GM19438 (cell line): ENCODE measurements around the gene CEP135.
"Not testable (repeated sequence)": the region's sequence is repeated elsewhere in the genome, so short reads cannot be mapped to it uniquely, and the experiment has no call there.

Experiments
- ATAC-seq: cut with Tn5 transposase; IDR thresholded peaks from one replicate; pipeline ENCODE4 v1.9.1; 2021; ENCODE audit warnings: low read depth; ENCODE audit not compliant: unreplicated experiment

The CEP135 gene

DNA sequence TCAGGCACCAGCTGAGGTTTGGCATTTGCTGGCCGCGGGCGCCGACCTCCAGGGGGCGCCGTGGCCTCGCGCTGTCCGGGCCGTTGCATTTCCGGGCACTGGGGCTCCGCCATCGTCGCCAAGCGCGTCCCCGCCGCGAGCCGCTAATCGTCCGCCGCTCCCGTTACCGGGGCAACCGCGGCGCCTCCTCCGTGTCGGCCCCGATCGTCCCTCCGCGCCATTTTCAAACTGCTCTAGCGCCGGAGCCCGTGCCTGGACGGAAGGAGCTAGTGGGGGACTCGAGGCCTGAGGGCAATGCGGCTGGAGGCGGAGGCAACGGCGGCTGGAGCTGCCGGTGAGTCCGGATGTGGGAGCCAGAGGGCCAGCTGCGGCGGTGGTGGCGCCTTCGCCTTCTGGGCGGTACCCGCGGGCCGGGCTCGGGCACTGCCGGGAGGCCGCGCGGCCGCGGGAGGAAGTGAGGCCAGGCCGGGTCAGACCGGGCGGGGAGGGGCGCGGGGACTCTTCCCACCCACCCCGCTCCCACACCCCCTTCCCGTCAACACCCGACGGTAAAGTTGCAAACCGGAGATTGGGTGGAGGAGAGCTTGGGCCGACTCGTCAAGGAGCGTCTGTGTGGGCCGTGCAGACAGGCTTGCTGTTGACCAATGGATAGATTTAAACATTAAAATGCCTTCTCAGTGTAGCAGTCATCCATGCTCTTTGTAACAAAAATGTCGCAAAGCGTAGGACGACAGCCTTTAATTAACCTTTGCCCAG, at the start of gene CEP135:
CEP135 (plus strand) TSS at position 220 of the 756 bp plus-strand sequence. CDS start 3,186 bp downstream, outside the sequence.
- peak; percentile 79 for ATAC-seq

GRCh38 chr4:55902677-55903076, 46.1 kb upstream of the CEP135 start:
- no peak for ATAC-seq

- ATAC-seq: no peak
These were observed 45.2 kb upstream of the CEP135 start for GRCh38 chr4:55903577-55903976.

GRCh38 chr4:55904576-55904975, 44.2 kb upstream of the CEP135 start:
- ATAC-seq: no peak

DNA sequence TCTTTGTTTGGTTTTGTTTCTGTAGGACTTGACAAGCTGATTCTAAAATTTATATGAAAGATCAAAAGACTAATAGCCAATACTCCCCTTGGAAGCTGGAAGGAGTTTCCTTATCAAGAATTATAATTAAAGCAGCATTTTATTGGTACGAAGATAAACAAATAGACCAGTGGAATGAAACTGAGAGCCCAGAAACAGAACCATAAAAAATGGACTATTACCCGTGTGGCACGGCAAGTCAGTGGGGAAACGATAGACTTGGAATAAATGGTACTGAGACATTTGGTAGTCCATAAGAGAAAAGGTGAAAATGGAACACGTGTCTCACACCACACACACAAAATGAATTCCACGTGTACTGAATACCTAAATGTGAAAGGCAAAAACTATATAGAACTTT, 42.4 kb upstream of the CEP135 start:
- no peak for ATAC-seq

- no peak for ATAC-seq
These were observed 41.8 kb upstream of the CEP135 start for GRCh38 chr4:55906989-55907388.

DNA sequence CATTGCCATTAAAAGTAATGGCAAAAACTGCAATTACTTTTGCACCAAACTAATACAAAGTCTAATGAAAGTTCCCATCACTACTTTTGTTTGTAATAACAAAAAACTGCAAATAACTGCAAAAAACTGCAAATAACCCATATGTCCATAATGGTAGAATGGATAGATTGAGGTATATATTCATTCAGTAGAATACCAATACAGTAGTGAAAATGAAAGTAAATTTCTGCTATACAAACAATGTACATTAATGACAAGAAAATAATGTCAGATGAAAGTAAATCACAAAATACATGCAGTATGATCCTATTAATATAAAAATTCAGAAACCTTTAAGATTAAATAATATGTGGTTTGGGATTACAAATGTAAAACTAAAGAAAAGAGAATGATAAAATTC, 41.3 kb upstream of the CEP135 start:
- no peak for ATAC-seq

- no peak for ATAC-seq
These were observed 38.6 kb upstream of the CEP135 start for GRCh38 chr4:55910140-55910539.

GRCh38 chr4:55912249-55912648, 36.5 kb upstream of the CEP135 start:
- no peak for ATAC-seq

- ATAC-seq: no peak
These were observed 28.2 kb upstream of the CEP135 start for GRCh38 chr4:55920571-55920970.

DNA sequence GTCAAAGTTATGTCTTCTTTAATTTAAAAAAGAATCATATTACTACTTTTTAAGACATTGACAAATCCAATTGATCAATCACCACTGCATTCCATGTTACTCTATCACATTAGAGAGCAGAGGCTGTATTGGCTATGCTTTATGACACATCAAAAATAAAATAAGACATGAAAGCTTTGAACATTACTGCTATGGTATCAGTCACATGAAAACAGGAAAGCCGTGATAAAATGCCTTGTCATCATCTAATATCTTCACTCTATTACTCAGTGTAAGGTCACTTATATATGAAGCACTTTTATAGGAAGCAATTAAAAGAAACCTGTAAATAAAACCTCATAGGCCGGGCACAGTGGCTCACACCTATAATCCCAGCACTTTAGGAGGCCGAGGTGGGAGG, 27.7 kb upstream of the CEP135 start:
- no peak for ATAC-seq

GRCh38 chr4:55925241-55925640, 23.5 kb upstream of the CEP135 start:
- no peak for ATAC-seq

- no peak for ATAC-seq
These were observed 22.1 kb upstream of the CEP135 start for GRCh38 chr4:55926610-55927009.

GRCh38 chr4:55927803-55928437, 20.8 kb upstream of the CEP135 start:
- no peak for ATAC-seq

GRCh38 chr4:55928846-55929245, 19.9 kb upstream of the CEP135 start:
- no peak for ATAC-seq

GRCh38 chr4:55931043-55931442, 17.7 kb upstream of the CEP135 start:
- no peak for ATAC-seq

DNA sequence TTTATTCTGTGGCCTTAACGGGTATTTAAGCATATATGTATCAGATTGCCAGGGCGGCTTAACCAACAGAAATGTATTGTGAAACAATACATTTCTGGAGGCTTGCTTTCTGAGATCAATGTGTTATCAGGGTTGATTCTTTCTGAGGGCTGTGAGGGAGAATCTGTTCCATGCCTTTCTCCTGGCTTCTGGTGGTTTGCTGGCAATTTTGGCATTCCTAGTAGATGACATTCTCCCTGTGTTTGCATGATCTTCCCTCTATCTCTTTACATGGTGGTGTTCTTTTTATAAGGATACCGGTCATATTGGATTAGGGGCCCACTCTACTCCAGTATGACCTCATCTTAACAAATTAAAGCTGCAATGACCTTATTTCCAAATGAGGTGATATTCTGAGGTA, 16.9 kb upstream of the CEP135 start:
- ATAC-seq: no peak

DNA sequence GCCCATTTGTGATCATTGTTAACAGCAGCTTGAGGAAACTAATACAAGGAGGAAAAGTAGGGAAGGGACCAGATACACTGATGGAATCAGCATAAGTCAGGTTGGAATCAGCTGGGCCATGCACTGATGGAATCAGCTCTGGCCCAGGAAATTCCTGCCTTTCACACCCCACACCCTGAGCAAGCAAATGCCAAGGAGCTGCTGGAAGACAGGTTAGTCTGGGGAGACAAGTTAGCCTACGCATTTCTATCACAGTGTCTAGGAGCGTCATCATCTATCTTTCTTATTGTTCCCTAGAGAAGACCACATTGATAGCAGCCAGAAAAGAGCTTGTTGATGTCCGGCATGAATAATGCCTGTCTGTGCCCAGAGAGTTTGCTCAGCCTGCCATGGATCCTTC, 16.2 kb upstream of the CEP135 start:
- no peak for ATAC-seq

DNA sequence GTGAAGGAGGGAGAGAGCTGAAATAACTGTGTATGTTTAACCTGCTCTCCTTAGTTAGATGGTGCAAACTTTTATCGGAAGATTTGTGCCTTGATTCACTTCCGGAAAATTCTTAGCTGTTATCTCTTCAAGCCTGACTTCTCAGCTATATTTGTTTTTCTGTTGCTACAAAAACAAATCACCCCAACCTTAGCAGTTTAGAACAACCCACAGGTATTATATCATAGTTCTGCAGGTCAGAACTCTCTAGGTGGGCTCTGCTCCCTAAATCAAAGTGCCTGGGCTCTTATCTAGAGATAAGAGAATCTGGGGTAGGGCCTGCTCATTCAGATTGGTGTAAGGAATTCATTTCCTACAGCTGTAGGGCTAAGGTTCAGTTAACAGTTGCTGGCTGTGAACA, 15.1 kb upstream of the CEP135 start:
- no peak for ATAC-seq

DNA sequence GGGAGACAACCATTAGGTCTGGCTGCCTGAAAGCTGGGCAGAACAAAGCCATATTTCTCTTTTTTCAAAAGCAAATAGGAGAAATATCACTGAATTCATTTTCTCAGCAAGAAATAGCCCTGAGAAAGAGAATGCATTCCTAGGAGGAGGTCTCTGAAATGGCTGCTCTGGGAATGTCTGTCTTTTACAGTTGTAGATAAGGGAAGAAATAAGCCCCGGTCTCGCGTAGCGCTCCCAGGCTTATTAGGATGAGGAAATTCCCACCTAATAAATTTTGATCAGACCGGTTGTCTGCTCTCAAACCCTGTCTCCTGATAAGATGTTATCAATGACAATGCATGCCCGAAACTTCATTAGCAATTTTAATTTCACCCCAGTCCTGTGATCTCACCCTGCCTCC, 12.8 kb upstream of the CEP135 start:
- ATAC-seq: not testable (repeated sequence)

DNA sequence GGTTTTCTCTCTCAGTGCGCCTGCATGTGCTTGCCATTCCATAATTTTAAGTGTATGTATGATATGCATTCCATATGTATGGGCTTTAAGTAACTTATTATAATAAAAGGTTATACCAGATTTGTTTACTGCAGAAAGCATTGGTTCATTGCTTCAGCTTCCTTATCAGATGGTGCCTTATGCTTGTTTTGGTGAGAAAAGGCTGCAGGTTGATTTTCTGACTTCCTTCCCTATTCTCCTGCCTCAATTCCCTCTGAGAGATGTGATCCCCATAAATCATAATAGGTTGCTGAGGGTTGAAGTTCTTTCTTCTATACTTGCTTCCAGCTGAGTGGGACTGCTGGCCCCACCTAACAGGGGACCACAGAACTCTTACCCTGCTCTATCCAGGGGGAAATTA, 10.3 kb upstream of the CEP135 start:
- ATAC-seq: no peak

GRCh38 chr4:55939421-55939820, 9.3 kb upstream of the CEP135 start:
- ATAC-seq: no peak
